NCI-H69 (cell line): ENCODE results near the gene HSBP1.
A peak's percentile ranks its signal among the peaks of the same experiment; 100 is the strongest.

Source experiments
- DNase-seq: peaks from one replicate; lab custom pipeline; 2025; lab: John Stamatoyannopoulos, UW

HSBP1 gene

DNA sequence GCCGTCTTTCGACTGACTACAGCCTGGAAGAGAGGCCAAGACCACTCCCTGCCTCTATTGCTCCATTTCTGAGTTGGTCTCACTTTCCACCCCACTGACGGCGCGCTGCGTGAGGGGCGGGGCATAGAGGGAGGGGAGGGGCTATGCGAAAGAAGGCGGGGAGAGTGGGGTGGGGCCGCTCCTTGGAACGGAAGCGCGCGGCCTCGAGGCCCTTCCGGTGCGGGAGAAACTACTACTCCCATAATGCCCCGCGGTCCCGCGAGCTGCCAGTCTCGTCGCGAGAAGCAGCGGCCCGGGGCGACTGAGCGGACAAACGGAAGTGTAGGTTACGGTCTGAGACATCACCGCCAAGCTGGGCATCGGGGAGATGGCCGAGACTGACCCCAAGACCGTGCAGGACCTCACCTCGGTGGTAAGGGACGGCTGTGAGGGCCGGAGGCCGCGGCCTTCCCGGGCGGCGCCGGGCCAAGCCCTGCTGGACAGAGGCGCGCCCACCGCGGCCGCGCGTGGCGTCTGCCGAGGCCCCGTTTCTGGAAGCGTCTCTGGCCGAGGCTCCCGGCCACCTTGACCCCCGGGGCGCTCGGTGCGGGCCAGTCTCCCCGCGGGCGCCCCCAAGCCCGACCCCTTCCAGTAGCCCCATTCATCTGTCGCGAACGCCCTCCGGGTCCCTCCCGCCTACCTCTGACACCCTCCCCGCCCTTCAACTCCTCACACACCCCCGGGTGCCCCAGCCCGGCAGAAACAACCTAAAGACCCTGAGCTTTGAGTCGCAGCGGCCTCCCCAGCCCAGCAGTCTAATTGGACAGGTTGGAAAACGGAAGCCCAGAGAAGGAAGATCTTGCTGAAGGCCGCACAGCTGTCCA, at the start of gene HSBP1:
HSBP1 (plus strand) TSS at position 269 of the 863 bp plus-strand sequence; CDS start at position 368, 99 bp downstream.
- DNase-seq = peak; percentile 92

DNA sequence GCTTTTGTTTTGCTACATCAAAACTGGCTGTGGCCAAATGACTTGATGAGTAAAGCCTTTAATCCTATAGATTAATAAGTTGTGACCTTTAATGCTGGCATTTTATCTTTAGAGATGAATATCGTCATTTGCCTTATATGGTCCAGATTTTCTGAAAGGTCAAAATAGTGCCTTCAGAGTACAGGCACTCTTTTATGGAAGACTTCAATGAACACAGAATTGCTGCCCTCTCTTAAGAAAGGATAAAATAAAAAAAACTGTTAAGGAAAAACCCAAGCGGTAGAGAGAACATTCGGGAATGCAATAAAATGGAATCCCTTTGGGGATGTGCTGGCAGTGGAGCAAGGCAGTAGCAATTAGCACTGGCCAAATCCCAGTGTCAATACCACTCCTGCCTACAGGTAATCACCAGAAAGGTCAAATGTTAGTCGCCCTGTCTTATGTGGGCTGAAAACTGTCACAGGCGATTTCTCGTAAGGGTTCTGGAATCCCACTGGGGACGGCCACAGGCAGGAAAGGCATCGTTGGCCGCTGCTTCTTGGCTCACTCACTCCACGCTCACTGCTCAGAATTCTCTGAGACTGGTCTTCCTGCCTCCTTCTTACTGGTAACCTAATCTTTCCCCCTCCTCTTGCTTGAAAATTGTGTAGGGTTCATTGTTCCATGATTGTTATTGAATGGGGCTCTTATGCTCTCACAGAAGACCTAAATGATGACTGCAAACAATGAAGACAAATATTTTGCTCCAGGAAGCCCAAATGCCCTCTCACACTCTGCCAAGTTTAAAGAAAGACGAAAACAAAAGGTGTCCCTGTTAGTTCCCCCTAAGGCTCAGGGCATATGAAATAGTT, 45.4 kb upstream of the HSBP1 start:
- peak; percentile 71 for DNase-seq

DNA sequence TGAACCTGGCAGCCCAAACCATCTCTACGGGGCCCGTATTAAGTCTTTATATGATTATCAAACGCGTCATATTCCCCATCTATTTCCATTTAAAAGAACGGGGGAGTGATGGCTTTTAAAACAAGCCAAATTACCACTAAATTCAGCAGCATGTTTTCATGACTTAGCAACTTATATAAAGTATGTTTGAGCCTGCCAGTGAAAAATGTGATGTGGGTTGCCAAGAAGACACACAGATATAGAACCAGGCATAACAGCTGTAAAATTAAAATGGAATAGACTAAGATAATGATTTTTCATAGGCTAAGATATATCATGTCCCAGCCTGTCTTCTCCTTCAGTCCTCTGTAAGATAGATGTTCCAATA, 44.8 kb upstream of the HSBP1 start:
- DNase-seq = no peak

DNA sequence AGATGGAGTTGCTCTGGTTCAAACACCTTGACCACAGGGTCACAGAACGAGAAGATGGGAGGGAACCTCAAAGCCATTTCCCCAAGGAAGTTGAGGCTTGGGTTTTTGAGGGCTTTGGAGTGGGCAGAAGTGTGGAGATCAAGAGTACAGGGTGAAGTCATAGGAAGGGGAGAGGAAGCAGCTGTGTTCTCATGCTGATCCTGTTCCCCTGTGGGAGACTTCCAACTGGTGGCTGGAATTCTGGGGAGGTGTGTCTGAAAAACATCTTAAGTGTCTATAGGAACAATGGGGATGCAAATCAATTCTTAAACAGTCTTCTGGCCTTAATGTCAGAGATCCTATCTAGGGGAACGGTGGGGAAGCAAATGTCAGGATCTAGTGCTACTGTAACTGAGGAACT, 38.8 kb upstream of the HSBP1 start:
- DNase-seq = no peak

GRCh38 chr16:83769397-83770008, 38.3 kb upstream of the HSBP1 start:
- DNase-seq = no peak

DNA sequence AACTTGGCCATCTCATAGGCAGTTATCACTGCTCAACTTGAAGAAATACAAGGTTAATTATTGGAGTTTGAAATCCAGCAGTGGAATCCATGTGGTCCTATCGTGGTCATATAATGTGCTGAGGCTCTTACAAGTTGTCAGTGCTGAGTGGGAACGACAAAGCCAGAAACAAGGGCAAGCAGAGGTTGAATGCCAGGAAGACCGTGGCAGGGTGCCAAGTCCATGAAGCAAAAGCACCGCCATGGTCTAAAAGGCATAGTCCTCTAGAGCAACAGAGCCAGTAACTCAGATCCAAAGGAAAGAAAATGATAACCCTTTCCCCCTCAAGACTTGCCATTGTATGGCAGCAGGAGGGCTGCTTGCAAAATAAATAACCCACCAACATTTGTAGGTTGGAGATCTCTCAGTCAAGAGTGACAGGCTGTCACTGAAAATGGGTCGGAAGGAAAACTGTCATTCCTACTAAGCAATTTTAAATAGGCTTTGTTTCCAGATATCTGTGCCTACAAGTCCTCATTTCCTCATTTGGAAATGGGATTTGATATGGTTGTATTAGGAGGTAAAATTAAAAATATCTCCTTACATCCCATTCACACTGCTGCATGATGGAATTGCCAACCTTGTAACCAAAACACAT, 36.4 kb upstream of the HSBP1 start:
- DNase-seq = no peak

DNA sequence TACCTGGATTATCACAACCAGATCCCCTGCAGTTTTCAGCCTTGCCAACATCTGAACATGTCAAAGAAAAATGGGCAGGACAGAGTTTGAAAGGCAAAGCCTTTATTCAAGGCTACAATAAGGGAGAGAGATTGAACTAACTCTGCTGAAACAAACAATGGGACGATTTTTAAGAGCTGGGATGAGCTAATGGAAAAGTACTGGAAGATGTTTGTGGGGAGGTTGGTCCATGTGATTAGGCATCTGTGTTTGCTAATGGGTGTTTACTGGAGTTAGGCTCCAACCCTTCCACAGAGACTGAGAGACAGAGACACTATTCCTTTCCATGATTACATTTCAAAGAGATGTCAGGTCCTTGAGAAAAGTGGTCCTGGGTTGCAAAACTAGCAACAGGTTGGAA, 35.0 kb upstream of the HSBP1 start:
- DNase-seq = no peak

- no peak for DNase-seq
These were observed 33.7 kb upstream of the HSBP1 start for GRCh38 chr16:83774066-83774465.

- no peak for DNase-seq
These were observed 30.8 kb upstream of the HSBP1 start for GRCh38 chr16:83776944-83777343.

DNA sequence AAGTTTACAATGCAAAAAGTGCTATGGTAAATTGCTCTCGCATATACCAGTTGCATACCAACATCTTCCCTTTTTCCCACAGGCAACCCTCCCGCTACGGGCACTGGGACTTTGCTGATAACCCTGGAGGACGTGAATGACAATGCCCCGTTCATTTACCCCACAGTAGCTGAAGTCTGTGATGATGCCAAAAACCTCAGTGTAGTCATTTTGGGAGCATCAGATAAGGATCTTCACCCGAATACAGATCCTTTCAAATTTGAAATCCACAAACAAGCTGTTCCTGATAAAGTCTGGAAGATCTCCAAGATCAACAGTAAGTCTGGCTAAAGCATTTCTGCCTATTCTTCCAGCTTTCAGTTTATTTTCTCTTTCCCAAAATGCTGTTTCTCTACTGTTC, 27.9 kb upstream of the HSBP1 start:
- no peak for DNase-seq

GRCh38 chr16:83785455-83785854, 22.3 kb upstream of the HSBP1 start:
- no peak for DNase-seq

- no peak for DNase-seq
These were observed 18.0 kb upstream of the HSBP1 start for GRCh38 chr16:83789642-83790401.

GRCh38 chr16:83791916-83792315, 15.9 kb upstream of the HSBP1 start:
- DNase-seq = no peak

GRCh38 chr16:83792391-83792790, 15.4 kb upstream of the HSBP1 start:
- DNase-seq = no peak

DNA sequence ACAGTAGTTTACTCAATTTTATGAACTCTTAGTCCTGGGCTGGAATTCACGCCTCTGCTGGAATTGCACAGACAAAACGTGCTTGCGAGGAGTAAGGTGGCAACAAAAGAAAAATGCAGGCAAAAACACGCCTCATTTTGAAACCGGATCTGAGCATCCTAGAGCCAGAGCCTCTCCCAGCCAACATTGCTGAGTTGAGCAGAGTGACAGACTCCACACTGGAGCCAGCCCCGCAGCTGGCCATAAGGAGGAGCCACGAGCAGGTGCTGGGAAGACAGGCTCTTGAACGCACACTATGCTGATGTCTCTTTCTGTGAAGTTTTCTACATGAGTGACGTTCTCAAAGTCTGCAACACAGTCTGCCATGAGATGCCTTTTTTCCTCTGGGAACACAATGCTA, 14.6 kb upstream of the HSBP1 start:
- no peak for DNase-seq

GRCh38 chr16:83794860-83795554, 12.8 kb upstream of the HSBP1 start:
- DNase-seq = no peak

GRCh38 chr16:83797013-83797412, 10.8 kb upstream of the HSBP1 start:
- DNase-seq = peak; percentile 71

- no peak for DNase-seq
These were observed 8.4 kb upstream of the HSBP1 start for GRCh38 chr16:83799336-83799735.

DNA sequence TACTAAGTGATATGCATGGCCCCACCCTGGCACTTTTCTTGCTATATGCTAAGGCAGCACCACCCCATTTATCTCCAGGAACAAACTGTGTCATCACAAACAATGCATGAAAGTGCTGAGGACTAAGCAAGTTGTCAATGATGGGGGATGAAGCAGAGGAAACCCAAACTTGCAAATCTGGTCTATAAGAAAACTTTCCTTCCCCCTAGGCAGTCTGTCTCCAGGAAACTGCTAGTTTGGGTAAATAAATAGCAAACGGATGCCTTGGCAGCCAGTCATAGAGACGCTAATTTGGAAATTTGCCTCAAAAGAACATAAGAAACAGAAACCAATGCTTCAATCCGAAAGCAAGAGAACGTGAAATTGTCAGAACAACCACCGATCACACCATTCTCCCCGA, 5.6 kb upstream of the HSBP1 start:
- no peak for DNase-seq

DNA sequence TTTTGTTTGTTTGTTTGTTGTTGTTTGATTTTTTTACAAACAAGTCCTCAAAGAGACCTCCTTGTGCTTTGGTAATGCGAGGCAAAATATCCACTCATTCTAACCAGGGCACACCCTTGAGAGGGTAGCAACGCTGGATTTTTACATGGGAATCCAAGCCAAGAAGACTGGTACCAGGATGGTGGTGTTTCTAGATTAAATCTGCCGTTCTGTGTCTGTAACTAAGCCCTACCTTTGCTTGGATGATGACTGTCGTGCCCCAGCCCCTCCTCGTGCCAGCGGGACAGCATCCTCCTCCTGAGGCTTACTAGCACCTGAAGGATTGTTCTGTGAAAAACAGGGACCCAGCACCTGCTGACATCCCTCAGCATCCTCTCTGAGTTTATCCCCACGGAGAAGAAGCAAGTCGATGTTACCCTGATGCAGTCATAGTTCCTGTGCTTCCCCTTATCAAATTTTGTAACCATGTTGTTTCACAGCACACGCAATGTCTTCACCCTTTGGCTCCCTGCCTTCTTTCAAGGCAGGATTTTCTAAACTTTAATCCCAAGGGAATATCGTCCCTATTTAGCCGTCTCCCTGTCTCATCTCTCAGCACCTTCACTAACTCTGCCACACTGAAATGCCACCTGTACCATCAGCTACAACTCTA, 5.1 kb upstream of the HSBP1 start:
- DNase-seq = no peak
